SHP77 (cell line): ENCODE results near the gene FFAR4.

Source experiments
- DNase-seq, 2 experiments: peaks; one replicate each; lab custom pipeline; 2025; lab: John Stamatoyannopoulos, UW

Gene FFAR4

DNA sequence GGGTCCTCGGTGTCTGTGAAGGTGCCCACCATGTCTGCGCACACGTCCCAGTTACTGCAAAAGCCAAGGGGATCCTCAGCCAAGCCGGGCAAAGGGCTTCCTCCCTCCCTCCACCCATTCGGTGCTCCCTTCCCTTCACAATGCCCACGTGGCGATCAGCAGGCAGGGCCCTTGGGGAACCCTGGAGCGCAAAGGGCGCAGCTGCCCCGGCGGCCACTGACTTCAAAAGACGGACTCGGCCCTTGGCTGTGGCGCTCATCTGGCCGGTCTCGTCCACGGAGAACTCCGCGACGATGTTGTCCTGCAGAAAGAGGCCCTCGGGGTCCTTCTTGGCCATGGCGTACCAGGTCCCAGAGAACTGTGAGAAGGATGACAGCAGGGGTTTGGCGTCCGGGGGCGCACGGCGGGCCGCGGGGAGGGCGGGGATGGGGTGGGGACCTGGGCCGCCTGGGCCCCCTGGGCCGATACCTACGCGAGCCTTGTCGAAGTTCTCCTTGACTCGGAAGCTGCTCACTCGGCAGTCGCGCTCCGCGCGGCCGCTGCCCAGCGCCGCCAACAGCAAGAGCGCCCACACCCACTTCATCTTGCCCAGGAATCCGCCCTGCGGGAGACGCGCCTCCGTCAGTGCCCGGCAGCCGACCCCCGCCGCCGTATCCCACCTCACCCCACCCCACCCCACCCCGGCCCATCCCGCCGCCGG, 34.1 kb downstream of the FFAR4 start:
- no peak for DNase-seq

GRCh38 chr10:93601146-93601773, 34.8 kb downstream of the FFAR4 start, which contains the start of gene RBP4:
RBP4 (minus strand) TSS chr10:93601235; CDS start chr10:93601028, 207 bp downstream.
- no peak for DNase-seq

DNA sequence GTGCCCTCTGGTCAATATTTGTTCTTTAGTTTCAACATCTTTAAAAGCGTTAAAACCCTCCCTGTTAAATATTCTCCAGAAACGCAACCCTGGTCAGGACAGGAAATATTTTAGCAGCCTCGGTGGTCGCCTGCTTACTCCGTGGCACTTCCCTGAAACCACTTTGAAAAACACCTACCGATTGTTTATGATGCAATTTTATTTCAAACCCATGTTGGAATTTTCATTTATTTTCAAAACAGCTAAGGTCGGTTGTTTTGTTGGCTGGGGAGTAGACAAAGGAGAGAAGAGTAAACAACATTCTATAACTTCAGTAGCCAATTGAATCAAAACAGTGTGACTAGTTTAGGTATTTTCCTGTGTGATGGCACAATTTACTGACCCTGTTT, 35.3 kb downstream of the FFAR4 start:
- DNase-seq: no peak

DNA sequence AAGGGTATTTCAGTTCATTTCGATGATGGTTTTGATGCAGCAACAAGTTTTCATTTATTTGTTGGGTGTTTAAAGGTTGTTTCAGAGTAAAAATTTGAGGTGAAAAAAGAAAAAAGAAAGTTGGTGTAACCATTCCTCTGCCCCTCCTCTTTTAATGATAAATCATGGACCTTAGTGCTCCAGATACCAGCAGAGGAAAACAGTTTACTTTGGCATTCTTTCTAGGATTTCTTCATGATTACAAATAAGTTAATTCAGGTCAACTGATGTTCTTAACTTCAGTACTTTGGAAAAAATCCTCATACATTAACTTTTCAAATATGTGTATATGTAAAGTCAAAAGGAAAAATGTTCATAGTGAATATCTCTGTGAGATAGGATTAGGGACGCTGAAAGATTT, 36.6 kb downstream of the FFAR4 start:
- DNase-seq: no peak

- DNase-seq: no peak
Measured at GRCh38 chr10:93604146-93604545, 37.7 kb downstream of the FFAR4 start.

DNA sequence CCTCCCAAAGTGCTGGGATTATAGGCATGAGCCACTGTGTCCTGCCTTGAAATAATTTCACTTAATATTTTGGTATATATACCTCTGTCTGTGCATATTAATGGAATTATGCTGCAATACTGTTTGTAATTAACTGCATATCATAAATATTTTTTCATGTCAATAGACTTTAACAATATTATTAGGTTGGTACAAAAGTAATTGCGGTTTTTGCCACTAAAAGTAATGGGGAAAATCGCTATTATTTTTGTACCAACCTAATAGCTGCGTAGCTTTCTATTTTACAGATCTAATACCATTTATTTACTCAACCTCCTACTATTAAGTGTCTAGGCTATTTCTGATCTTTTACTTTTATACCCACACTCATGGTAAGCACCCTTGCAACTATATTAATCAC, 42.0 kb downstream of the FFAR4 start:
- DNase-seq: no peak

- DNase-seq: no peak
Measured at GRCh38 chr10:93612311-93612710, 45.8 kb downstream of the FFAR4 start, which contains the start of gene PDE6C. PDE6C (plus strand) TSS chr10:93612537; CDS start chr10:93612726, 189 bp downstream.

DNA sequence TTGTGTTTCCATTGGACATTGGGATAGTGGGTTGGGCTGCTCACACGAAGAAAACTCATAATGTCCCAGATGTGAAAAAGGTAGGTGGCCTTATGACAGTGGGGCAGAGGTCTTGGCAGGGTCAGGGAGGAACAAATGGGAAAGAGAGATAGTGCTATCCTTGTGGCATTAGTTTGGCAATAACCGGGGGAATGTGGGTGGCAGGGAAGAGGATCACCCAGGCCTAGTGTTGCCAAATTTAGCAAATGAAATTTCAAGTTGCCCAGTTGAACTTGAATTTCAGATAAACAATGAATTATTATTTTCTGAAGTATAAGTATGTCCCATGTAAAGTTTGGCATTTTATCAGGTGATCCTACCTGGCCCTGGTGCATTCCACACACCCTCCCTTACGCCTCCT, 46.7 kb downstream of the FFAR4 start:
- DNase-seq: no peak

- no peak for DNase-seq
Measured at GRCh38 chr10:93614101-93614825, 47.8 kb downstream of the FFAR4 start.

DNA sequence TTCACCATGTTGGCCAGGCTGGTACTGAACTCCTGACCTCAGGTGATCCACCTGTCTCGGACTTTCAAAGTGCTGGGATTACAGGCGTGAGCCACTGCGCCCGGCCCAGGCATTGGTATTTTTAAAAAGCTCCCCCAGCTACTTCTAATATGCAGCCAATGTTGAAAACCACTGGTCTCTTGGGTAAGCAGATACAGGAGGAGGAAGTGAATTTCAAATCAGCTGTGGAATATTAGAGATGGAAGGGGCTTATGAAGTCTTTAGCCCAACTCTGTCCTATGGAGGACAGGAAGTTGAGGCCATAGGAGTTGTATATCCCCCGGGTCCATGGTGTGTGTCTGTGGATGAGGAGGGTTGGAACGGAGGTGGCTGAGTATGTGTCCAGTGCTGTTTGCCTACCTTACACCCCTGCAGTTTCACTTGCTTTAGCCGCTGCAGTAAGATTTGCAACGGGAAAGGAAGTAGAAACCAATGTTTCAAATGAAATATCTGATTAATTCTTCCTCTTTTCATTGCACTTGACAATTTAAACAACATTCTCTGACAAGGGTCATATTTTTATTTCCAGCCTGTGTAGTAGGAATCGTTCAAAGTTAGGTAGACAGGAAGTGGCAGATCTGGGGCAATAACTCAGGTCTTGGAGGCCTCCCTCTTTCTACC, 49.2 kb downstream of the FFAR4 start:
- no peak for DNase-seq

DNA sequence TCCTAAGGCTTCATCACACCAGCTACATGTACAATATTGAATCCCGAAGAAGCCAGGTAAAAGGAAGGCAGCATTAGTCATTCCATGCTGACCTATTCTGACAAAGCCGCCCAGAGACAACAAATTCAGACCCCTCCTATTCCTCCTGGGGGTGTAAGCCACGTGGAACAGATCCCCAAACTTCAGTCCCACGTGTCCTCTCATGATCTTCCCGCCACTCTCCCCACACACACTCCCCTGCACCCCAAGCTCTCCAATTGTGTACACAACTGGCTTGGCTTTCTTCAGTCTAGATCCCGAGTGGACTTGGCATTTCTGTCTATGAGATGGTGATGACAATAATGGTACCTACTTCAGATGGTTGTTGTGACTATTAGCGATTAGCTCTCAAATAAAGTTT, 54.5 kb downstream of the FFAR4 start:
- no peak for DNase-seq

GRCh38 chr10:93622942-93623341, 56.5 kb downstream of the FFAR4 start:
- no peak for DNase-seq

DNA sequence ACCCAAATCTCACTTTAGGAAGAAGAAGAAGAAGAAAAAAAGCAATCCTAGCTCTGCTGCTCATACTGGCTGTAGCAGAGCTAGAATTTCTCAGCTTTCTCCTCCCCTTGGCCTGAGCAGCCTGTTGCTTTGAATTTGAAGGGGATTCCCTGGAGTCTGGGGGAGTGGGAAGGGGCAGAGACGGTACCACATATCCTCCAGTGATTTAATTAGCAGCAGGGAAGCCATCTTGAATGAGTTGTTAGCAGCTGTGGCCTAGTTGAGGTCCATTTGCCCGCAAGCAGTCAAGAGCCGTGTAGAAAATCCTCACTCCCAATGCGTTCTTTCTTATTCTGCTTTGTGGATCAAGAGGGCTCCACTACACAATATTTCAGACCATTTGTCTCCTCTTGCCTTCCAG, 62.4 kb downstream of the FFAR4 start:
- no peak for DNase-seq

GRCh38 chr10:93629647-93630305, 63.3 kb downstream of the FFAR4 start:
- DNase-seq: no peak

GRCh38 chr10:93630625-93631557, 64.4 kb downstream of the FFAR4 start:
- DNase-seq: no peak
